Upper lobe of left lung (tissue), 6 donors: ENCODE data around the gene PRKG1. TPM values are rescaled to one million over a fixed set of nuclear protein-coding genes. Genes with fewer than 3 reads are reported as not detected.
A peak's percentile ranks its signal among the peaks of the same experiment; 100 is the strongest.

Experiments
- ATAC-seq, 2 donors: fragments of 200-7000 bp; cut with Tn5 transposase; one replicate each; pipeline ENCODE4 v1.9.1; 2022; ENCODE audit warnings: mild to moderate bottlenecking in 2 of 2, moderate library complexity in 2 of 2; ENCODE audit not compliant: low FRiP score in 2 of 2
- DNase-seq, 2 donors: peaks; one replicate each; pipeline ENCODE4 v3.0.0-alpha.2; 2019 to 2020
- H3K27ac ChIP-seq, 4 donors: fragments of 200-600 bp; sonication (generic); one replicate each; pipeline ENCODE4 v1.5.1; 2016 to 2019
- H3K27me3 ChIP-seq, 4 donors: fragments of 200-600 bp; sonication (generic); one replicate each; pipeline ENCODE4 v1.5.1; 2017 to 2019
- H3K36me3 ChIP-seq, 4 donors: fragments of 200-600 bp; sonication (generic); one replicate each; pipeline ENCODE4 v1.5.1; 2016 to 2019
- H3K4me1 ChIP-seq, 4 donors: fragments of 200-600 bp; sonication (generic); one replicate each; pipeline ENCODE4 v1.5.1; 2018 to 2019
- H3K4me3 ChIP-seq, 4 donors: fragments of 200-600 bp; sonication (generic); one replicate each; pipeline ENCODE4 v1.5.1; 2017 to 2019; ENCODE audit warnings: mild to moderate bottlenecking in 2 of 4, moderate library complexity in 1 of 4
- H3K9me3 ChIP-seq, 4 donors: fragments of 200-600 bp; sonication (generic); one replicate each; pipeline ENCODE4 v1.5.1; 2018 to 2019
- EP300 ChIP-seq, 4 donors: sonication (generic); formaldehyde crosslinking; IDR thresholded peaks; one replicate each; pipeline ENCODE4 v1.5.1; 2017; ENCODE audit warnings: antibody characterized with exemption in 4 of 4, control low read depth in 2 of 4
- POLR2A ChIP-seq, 4 donors: fragments of 450-650 bp; IDR thresholded peaks; one replicate each; pipeline ENCODE4 v1.5.1; 2016 to 2017; ENCODE audit warnings: antibody characterized with exemption in 4 of 4, mild to moderate bottlenecking in 2 of 4
- POLR2AphosphoS5 ChIP-seq, 2 donors: sonication (generic); formaldehyde crosslinking; IDR thresholded peaks; one replicate each; pipeline ENCODE4 v1.5.1; 2017; ENCODE audit warnings: antibody characterized with exemption in 2 of 2
- WGBS, 2 donors: methylation state at CpG; one replicate each; pipeline ENCODE4 v1.1.5; 2017 to 2018; 5-methylcytosine and 5-hydroxymethylcytosine counted together
- small RNA-seq, 4 donors: library from RNA; depleted of rRNA; stranded (forward); fragments of <200 nt; gene quantifications; one replicate each; pipeline ENCODE3, GENCODE V24; 2016
- total RNA-seq, 6 donors: library from RNA; depleted of rRNA in 4 of 6; stranded (reverse); fragments of >200 nt in 4 of 6; gene quantifications; one replicate each; pipeline versions ENCODE4 v1.1.0 to v1.2.1, GENCODE V29; 2016 to 2021
- TF ChIP-seq, protein P1 (sequence below), 6 experiments: fragments of 450-650 bp in 4 of 6; fragments of 200-600 bp in 2 of 6; sonication (generic) in 2 of 6; IDR thresholded peaks; one replicate each; pipeline ENCODE4 v1.5.1; 2016 to 2019; ENCODE audit warnings: antibody characterized with exemption in 6 of 6
- donor health status: DM: no; HTN: no; CAD: no; lungs with moderate emphysema.
- donor health status: DM: no; HTN: yes; CAD: no; lungs with severe emphysema.

The PRKG1 gene
- total RNA-seq, 6 donors from 2014 or later = 12.9 to 43.0 (median 25.0) TPM

- WGBS, 2 donors = 61 to 62% methylated on average over 4 of the region's 4 CpGs
- DNase-seq (no peak), ATAC-seq (no peak)
- Histone ChIP-seq H3K4me1 (no peaks in the 10 kb centered on the region), H3K27ac (no peak overlapping the region), H3K9me3 (no peaks in the 10 kb centered on the region), H3K36me3 (no peaks in the 10 kb centered on the region), H3K27me3 (no peaks in the 10 kb centered on the region), H3K4me3 (no peak overlapping the region)
- TF ChIP-seq POLR2AphosphoS5 (IDR thresholded peaks at IDR 0.05) (no peak), POLR2A (IDR thresholded peaks at IDR 0.05) (no peak), EP300 (IDR thresholded peaks at IDR 0.05) (no peak)
- TF ChIP-seq, protein P1, sequence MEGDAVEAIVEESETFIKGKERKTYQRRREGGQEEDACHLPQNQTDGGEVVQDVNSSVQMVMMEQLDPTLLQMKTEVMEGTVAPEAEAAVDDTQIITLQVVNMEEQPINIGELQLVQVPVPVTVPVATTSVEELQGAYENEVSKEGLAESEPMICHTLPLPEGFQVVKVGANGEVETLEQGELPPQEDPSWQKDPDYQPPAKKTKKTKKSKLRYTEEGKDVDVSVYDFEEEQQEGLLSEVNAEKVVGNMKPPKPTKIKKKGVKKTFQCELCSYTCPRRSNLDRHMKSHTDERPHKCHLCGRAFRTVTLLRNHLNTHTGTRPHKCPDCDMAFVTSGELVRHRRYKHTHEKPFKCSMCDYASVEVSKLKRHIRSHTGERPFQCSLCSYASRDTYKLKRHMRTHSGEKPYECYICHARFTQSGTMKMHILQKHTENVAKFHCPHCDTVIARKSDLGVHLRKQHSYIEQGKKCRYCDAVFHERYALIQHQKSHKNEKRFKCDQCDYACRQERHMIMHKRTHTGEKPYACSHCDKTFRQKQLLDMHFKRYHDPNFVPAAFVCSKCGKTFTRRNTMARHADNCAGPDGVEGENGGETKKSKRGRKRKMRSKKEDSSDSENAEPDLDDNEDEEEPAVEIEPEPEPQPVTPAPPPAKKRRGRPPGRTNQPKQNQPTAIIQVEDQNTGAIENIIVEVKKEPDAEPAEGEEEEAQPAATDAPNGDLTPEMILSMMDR (IDR thresholded peaks at IDR 0.05) = no peak
These were observed 1269.2 kb downstream of the PRKG1 start for GRCh38 chr10:52343439-52343838.

DNA sequence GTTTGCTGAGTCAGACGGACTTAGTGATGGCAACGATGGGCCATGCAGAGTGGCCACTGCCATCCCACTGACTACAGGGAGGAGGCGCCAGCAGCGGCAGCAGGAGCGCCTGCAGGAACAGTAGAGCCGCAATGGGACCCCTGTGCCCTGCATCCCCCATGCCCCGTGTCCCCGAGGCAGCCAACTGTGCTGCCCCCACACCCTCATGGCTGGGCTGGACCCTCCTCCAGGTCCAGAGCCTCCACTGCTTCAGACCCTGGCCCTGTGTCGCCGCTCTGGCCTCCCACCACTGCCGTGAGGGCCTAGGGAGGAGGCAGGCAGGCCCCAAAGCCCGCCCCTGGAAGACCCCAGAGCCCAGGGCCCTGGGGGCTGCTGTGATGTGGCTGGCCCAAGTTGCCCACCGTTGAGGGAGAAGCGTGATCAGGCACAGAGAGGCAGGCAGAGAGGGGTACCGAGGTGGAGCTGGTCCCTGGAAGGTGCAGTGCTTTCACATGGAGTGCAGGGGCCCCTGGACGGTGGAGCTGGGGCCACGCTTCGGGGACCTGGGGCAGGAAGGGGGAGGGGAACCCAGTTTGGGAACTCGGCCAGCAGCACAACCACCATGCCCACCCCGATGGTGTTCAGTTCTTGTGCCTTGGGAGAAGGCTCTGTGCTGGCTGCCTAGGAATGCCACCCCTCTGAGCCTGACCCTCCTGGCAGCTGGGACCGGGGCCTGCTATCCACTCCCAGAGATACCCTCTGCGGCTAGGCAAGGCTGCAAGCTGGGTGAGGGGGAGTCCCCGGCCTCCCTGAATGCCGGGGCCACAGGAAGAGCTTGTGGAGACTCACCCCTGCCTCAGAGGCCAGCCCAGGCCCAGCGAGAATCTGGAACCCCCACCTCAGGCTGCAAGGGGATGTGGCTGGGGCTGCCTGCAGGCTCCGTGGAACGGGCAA, 1272.4 kb downstream of the PRKG1 start:
- TF ChIP-seq, protein P1 (IDR thresholded peaks at IDR 0.05) = no peak
- TF ChIP-seq EP300 (IDR thresholded peaks at IDR 0.05) (no peak), POLR2A (IDR thresholded peaks at IDR 0.05) (no peak), POLR2AphosphoS5 (IDR thresholded peaks at IDR 0.05) (no peak)
- Histone ChIP-seq H3K27ac (no peak overlapping the region), H3K4me3 (no peak overlapping the region), H3K36me3 (no peaks in the 10 kb centered on the region), H3K9me3 (no peaks in the 10 kb centered on the region), H3K4me1 (no peaks in the 10 kb centered on the region), H3K27me3 (no peaks in the 10 kb centered on the region)
- 90 to 100% methylated on average over 7 to 27 of the region's 27 CpGs for WGBS, 2 donors
- DNase-seq = peak in 1 of 2 donors; percentile 47
- peak; percentile 8 to 70 for ATAC-seq

DNA sequence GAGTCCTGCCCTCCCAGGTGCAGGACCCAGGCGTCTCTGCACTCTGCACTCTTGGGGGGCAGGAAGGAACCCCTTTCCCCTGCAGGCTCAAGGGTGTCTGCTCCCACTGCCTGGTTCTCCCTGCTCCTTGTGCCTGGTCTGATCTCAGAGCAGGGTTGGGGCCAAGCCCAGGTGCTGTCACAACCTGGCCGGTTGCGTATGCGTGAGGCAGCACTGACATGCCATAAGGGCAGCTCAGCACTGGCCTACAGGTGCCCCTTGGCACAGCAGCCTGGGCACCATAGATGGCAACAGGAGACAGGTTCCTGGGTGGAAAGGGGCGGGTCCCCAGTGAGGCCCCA, 1273.0 kb downstream of the PRKG1 start:
- no peak overlapping the region for H3K4me3 ChIP-seq
- no peak for TF ChIP-seq POLR2A (IDR thresholded peaks at IDR 0.05)
- no peak for TF ChIP-seq EP300 (IDR thresholded peaks at IDR 0.05)
- no peak for TF ChIP-seq POLR2AphosphoS5 (IDR thresholded peaks at IDR 0.05)
- TF ChIP-seq, protein P1 (IDR thresholded peaks at IDR 0.05) = no peak
- no peaks in the 10 kb centered on the region for H3K36me3 ChIP-seq
- no peaks in the 10 kb centered on the region for H3K27me3 ChIP-seq
- DNase-seq = peak in 1 of 2 donors; percentile 53
- ATAC-seq = peak; percentile 30 to 40
- H3K4me1 ChIP-seq = no peaks in the 10 kb centered on the region
- no peak overlapping the region for H3K27ac ChIP-seq
- WGBS, 2 donors = 92 to 100% methylated on average over 4 to 5 of the region's 5 CpGs
- H3K9me3 ChIP-seq = no peaks in the 10 kb centered on the region

Small RNA genes lying within 50 kb of the gene (small RNA-seq; reads per million reads assigned to genes)
- gene MIR605 = 0 to 0.26 (median 0) reads per million in 4 donors

Other genes with a start within 250 kb of the PRKG1 start
- gene A1CF, start 188.9 kb upstream of the PRKG1 start, total RNA-seq = under 1 TPM in 2 of 6 donors, not detected in 4; 0.17 to 0.40 TPM